HPDE6-E6E7 (cell line): ENCODE measurements around the gene HMGCL.
"Not testable (repeated sequence)": the region's sequence is repeated elsewhere in the genome, so short reads cannot be mapped to it uniquely, and the experiment has no call there.

Experiments
- DNase-seq: peaks from one replicate; pipeline ENCODE4 v3.0.0; 2011; ENCODE audit warnings: missing footprints; ENCODE audit errors: extremely low spot score

HMGCL gene

DNA sequence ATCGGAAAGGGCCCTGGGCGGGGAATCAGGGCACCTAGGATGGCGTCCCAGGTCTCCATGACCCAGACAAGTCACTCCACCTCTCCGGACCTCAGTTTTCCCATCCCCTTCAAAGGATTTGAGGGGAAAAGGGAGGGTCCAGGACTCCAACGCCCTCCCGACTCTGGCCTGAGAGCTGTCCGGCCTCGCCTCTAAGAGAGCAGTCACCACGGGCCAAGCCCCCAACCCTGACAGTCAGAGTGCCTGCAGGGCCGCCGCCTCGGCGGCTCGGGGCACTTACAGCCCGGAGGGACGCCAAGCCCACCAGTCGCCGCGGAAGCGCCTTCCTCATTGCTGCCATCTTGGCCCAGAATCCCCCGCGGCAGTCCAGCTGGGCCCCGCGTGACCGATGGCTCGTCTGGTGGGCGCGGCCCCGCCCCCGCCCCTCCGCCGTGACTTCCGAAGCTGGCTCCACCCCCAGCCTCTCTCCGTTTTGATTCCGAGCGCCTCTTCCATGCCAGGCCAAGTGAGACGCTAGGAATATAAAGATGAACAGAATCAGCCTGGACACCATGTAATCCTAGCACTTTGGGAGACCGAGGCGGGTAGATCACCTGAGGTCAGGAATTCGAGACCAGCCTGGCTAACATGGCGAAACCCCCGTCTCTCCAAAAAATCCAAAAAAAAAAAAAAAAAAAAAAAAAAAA is at the start of gene HMGCL:
Gene HMGCL (minus strand): TSS at position 354 of the 686 bp plus-strand sequence. CDS start 14 bp downstream, at position 340.
- DNase-seq = peak; percentile 89

DNA sequence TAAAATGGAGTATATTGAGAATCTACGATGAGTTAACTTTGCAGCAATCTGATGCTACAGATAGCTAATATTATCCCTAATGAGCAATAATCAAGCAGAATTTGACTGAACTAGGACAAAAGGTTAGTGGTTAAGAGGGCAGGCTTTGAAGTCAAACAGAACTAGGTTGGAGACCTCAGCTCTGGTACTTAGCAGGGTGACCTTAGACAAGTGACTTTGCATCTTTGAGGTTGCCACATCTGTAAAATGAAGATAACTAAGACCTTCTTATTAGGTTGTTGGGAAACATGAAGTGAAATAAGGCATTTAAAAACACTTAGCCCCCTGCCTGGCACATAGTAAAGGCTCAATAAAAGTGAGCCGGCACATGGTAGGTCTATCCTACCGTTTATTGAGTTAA is 47.2 kb upstream of the HMGCL start:
- DNase-seq = no peak

DNA sequence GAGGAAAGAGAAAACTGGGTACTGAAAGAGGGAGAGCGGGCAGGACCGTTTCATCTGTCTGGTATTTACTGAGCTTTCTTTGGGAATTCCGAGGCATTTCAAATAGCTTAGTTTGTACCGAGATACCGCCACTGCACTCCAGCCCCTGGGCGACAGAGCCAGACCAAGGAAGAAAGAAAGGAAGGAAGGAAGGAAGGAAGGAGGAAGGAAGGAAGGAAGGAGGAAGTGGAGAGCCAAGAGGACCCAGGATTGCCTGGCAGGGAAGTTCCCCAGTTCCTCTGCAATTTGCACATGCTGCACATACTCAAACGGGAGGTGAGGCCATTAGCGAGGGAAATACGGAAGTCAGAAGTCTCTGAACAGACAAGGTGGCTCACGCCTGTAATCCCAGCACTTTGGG is 43.8 kb upstream of the HMGCL start:
- no peak for DNase-seq

DNA sequence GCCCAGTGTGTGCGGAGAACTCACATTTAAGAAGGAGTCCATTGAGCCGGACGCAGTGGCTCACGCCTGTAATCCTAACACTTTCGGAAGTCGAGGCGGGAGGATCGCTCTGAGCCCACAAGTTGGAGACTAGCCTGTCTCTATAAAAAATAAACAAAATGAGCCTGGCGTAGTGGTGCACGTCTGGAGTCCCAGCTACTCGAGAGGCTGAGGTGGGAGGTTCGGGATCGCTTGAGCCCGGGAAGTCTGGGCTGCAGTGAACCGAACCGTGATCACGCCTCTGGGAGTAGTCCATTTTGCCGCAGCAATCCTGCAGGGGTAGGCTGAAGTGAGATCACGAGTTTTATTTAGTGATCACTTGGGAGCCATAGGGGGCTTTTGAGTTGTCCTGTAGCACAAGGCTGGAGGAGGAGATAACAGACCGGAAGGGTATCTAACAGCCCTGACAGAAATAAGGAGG is 43.4 kb upstream of the HMGCL start:
- no peak for DNase-seq

DNA sequence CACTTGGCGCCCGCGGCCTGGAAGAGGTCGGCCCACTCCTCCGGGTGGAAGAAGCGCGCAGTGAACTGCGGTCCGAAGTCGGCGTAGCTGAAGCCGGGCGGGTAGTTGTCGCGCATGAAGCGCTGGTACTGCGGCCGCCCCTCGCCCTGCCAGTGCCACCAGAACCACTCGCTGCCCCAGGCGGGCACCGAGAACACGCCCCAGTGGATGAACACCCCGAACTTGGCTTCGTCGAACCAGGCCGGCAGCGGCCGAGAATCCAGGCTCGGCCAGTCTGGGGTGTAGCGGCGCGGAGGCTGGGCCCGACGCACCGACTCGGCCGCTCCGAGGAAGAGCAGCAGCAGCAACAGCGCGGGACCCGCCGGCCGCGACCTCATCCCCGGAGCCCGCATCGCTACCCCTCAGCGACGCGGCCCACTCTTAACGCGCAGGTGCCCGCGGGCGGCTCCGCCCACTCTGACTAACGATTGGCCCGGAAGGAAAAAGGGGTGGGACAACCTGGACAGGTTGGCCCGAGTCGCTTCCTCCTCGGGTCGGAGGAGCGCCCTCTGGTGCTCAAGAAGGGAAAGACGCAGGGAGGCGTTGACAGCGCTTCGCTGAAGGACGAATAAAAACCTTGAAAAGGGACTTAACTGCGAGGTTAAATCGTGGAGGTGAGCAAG is 42.8 kb upstream of the HMGCL start, which contains the start of gene FUCA1:
Gene FUCA1 (minus strand): TSS at position 396 of the 662 bp plus-strand sequence. CDS start 4 bp downstream, at position 392.
- DNase-seq = peak; percentile 85

DNA sequence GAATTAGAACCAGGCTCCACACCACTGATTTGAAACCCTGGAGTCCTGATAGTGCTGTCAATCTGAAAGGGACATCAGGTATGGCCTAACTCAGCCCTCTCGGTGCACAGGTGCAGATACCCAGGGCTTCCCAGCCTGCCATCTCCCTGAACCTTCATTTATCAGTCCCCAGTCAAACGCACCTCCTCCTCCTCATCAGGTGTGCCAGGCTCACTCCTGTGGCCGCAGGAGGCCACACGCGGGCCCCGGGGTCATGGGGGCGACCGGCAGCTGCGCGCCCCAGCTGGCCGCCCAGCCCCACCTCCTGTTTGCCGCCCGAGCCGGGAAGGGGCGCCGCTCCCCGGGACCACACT is 42.3 kb upstream of the HMGCL start:
- peak; percentile 14 for DNase-seq

DNA sequence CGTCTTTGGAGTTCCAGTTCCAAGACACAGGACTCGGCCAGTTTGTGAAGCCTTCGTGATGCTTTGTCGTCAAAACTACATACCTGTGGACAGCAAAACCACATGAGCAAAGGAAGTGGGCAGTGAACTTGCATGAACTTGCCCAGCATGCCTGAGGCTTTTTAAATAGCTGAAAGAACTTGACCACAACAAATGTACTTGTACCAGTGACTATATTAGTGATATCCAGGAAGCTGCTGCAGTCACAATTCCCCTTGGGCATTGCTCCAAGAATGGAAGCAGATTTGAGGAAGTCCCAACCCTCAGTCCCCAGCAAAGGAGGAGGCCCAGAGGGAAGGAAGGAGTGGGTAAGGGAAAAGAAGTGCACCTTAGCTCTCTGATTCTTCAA is 40.3 kb upstream of the HMGCL start:
- DNase-seq = peak; percentile 82

DNA sequence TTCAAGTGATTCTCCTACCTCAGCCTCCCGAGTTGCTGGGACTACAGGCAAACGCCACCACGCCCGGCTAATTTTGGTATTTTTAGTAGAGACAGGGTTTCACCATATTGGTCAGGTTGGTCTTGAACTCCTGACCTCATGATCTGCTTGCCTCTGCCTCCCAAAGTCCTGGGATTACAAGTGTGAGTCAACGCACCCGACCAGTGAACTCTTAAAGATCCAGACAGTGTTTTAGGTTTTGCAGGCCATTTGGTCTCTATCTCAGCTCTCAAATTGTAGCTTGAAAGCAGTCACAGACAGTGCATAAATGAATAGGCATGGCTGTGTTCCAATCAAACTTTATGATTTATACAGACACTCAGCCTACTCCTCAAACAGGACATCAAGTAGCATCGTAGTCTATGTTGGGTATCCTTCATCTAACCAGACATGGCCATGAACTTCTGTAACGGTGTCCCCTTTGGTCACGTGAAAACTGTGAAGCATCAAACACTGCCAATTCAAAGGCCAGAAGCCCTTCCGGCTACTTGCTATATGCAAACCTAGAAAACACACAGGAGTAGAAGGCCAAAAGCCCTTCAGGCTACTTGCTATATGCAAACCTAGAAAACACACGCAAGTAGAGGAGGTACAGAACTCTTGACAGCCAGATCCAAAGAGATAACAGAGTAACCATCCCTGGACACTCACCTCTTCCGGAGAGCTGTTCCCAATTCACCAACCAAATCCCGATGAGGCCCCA is 39.7 kb upstream of the HMGCL start:
- no peak for DNase-seq

DNA sequence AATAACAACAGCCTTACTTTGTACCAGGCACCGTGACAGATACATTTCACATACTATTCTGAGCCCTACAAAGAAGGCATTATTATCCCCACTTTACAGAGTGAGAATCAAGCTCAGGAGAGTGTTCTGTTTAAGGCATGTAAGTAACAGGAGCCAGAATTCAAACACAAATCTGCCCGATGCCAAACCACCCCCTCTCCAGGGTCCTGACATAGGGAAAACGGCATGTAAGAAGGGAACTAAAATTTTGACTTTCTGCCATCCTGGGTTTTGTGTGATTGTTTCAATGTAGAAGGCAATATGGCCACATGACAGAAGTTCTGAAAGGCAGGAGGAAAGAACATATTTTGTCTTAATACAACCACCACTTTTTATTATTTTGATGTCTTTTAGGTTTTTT is 37.4 kb upstream of the HMGCL start:
- DNase-seq = no peak

DNA sequence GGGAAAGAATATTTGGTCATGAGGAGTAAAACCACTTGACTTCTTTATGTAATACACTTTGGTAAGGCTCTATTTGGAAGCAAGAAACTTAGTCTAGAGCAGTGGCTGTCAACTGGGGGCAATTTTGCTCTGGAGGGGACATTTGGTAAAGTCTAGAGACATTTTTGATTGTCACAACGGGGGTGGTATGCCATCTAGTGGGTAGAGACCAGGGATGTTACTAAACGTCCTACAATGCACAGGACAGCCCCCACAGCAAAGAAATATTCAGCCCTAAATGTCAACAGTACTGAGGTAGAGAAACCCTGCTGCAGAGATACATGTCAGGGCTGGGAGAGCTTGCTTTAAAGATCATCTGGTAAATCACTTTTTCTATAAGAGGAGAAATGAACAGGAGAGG is 29.3 kb upstream of the HMGCL start:
- DNase-seq = no peak

DNA sequence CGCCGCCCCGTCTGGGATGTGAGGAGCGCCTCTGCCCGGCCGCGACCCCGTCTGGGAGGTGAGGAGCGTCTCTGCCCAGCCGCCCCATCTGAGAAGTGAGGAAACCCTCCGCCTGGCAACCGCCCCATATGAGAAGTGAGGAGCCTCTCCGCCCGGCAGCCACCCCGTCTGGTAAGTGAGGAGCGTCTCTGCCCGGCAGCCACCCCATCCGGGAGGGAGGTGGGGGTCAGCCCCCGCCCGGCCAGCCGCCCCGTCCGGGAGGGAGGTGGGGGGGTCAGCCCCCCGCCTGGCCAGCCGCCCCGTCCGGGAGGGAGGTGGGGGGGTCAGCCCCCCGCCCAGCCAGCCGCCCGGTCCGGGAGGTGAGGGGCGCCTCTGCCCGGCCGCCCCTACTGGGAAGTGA is 27.9 kb upstream of the HMGCL start:
- not testable (repeated sequence) for DNase-seq

DNA sequence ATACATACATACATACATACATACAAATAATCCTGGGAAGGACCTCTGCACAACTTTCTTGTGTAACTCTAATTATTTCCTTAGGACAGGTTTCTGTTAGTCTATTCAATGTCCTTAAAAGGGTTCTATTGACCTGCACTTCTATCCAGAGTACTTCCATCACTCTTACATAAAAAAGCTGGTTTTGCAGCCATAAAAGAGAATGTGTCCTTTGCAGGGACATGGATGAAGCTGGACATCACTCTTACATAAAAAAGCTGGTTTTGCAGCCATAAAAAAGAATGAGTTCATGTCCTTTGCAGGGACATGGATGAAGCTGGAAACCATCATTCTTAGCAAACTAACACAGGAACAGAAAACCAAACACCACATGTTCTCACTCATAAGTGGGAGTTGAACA is 26.2 kb upstream of the HMGCL start:
- DNase-seq = not testable (repeated sequence)

DNA sequence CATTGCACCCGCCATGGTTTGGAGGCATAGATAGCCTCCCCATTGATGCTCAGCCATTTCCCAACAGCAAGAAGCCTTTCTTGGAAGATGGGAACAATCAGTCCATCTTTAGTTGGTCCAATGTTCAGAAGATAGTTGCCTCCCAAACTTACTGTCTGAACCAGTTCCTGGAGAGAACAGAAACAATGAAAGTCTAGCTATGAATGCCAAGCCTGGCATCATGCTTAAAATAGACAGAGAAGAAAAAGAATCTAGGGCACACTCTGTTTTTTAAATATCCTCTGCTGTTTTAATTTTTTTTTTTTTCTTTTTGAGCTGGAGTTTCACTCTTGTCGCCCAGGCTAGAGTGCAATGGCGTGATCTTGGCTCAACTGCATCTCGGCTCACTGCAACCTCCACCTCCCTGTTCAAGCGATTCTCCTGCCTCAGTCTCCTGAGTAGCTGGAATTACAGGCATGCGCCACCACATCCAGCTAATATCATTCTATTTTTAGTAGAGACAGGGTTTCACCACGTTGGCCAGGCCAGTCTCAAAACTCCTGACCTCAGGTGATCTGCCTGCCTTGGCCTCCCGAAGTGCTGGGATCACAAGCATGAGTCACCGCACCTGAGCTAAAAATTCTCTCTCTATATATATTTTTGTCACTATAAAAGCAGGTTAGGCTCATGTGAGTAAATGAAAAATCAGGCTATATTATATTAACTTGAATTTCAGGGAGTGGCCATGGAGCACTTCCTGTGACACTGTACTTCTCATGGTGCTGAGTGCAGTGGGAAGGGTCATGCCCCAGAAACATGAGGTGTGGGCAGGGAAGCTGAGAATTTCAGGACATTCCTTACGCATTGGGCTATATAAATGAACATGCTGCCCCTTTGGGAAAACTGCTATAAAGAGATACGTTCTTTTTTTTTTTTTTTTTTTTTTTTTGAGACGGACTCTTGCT is 23.7 kb upstream of the HMGCL start:
- DNase-seq = no peak

DNA sequence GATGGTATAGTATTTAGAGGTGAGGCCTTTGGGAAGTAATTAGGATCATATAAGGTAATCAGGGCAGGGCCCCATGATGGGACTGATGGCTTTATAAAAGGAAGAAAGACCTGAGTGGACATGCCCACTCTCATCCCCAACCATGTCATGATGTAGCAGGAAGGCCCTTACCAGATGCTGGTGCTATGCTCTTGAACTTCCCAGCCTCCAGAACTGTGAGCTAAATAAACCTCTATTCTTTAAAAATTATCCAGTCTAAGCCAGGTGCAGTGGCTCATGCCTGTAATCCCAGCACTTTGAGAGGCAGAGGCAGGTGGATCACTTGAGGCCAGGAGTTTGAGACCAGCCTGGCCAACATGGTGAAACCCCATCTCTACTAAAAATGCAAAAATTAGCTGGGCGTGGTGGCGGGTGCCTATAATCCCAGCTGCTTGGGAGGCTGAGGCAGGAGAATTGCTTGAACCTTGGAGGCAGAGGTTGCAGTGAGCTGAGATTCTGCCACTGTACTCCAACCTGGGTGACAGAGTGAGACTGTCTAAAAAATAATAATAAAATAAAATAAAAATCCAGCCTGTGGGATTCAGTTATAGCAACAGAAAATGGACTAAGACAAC is 22.4 kb upstream of the HMGCL start:
- not testable (repeated sequence) for DNase-seq

DNA sequence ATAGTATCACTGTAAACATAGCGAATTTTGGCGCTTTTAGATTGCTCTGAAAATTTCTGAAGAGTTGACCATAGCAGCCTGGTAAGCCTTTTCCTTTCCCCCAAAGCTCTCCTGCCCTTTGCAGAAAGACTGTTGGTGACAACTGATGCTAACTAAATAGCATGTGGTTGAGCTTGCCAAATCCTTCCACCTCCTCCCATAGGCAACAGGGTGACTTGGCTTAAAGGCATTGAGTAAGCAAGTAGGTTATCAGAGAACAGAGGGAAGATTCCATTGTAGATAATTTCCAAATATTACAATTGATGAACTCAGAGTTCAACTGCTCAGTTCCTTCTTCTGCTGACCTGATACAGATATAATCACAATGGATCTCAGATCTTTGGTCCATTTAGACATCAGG is 19.9 kb upstream of the HMGCL start:
- DNase-seq = no peak

DNA sequence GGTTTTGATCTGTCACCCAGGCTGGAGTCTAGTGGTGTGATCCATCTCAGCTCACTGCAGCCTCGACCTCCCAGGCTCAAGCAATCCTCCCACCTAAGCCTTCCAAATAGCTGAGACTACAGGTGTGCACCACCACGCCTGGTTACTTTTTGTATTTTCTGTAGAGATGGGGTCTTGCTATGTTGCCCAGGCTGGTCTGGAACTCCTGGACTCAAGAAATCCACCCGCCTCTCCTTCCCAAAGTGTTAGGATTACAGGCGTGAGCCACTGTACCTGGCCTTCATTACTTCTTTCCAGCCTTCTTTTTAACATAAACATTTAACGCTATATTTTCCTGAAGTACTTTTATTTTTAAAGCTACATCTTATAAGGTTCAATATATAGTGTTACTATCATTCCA is 18.4 kb upstream of the HMGCL start:
- no peak for DNase-seq

DNA sequence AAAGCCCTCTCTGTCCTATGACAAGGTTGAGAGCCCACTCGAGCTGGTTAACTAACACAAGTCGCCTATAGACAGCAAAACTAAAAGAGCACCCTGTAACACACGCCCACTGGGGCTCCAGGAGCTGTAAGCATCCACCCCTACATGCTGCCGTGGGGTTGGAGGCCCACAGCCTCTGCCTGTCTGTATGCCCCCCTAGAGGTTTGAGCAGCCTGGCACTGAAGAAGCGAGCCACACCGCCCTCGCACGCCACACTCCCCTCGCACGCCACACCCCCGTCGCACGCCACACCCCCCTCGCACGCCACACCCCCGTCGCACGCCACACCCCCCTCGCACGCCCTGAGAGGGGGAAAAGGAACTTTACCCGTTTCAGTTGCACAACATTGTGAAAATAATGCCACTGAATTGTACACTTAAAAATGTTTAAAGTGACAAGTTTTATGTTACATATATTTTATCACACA is 13.2 kb upstream of the HMGCL start:
- DNase-seq = peak; percentile 22

DNA sequence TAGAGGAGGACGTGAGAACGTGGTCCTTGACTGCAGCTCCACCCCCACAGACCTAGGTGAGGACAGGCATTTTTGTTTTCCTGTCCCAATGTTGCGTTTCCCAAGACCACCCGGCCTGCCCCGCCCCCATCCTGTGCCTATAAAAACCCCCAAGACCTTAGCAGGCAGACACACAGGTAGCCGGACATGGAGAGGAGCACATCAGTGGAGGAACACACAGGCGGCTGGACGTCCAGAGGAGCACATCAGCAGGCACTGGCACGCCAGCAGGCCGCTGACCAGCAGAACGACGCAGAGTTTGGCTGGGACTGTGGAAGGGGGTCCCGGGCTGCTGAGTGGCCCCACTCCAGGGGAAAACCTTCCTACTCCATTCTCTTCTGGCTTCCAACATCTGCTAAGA is 12.7 kb upstream of the HMGCL start:
- DNase-seq = no peak

DNA sequence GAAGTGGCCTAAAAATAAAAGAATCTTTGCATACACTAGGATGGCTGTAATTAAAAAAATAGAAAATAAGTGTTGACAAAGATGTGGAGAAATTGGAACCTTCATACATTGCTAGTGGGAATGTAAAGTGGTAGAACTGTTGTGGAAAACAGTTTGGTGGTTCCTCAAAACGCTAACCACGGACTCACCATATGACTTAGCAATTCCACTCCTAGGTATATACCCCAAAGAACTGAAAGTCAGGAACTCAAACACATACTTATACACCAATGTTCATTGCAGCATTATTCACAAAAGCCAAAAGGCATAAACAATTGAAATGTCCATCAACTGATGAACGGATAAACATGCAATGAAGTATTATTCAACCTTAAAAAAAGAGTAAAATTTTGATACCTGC is 10.8 kb upstream of the HMGCL start:
- DNase-seq = no peak

DNA sequence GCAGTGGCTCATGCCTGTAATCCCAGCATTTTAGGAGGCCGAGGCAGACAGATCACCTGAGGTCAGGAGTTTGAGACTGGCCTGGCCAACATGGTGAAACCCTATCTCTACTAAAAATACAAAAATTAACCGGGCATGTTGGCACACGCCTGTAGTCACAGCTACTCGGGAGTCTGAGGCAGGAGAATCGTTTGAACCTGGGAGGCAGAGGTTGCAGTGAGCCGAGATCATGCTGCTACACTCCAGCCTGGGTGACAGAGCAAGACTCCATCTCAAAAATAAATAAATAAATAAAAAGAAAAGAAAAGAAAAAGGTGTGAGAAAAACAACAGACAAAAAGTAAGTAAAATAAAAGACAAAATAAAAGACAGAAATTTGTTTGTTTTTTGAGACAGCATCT is 8.9 kb upstream of the HMGCL start:
- not testable (repeated sequence) for DNase-seq

DNA sequence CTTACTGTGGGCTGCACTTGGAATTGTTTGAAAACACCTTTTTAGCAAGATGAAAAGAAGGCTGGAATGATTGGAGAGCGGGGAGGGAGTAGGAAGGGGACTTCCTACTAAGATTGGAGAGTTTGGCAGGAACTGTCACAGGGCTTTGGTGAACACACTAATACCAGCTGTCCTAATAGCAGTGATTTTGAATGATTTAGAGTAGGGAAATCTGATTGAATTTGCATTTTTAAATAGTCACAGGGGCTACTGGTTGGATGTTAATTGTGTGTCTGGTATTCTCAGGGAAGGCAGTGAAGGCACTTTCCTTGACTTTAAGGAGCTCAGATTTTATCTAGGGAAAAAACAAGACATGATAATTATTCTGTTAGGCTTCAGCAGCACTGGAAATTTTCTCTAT is 2.5 kb upstream of the HMGCL start:
- no peak for DNase-seq
